Tibial artery (tissue), 4 donors: ENCODE measurements around the gene KLK3.

Experiments used
- DNase-seq, 2 donors: peaks; one replicate each; pipeline ENCODE4 v3.0.0-alpha.2; 2019
- H3K27ac ChIP-seq, 2 donors: fragments of 200-600 bp; sonication (generic) in 1 of 2; 1 replicate in 1 of 2; 2 replicates in 1 of 2; pipeline ENCODE4 v1.5.1; 2018 to 2019; ENCODE audit warnings: mild to moderate bottlenecking in 1 of 2
- H3K27me3 ChIP-seq, 2 donors: fragments of 200-600 bp; sonication (generic) in 1 of 2; one replicate each; pipeline versions ENCODE4 v1.5.1 to v1.6.0; 2016 to 2019
- H3K36me3 ChIP-seq, 3 donors: fragments of 200-600 bp; sonication (generic) in 2 of 3; one replicate each; pipeline ENCODE4 v1.5.1; 2016 to 2019; ENCODE audit warnings: mild to moderate bottlenecking in 2 of 3
- H3K4me1 ChIP-seq, 4 donors: fragments of 200-600 bp; sonication (generic) in 2 of 4; 1 replicate in 3 of 4; 2 replicates in 1 of 4; pipeline ENCODE4 v1.5.1; 2016 to 2019
- H3K4me3 ChIP-seq, 2 donors: fragments of 200-600 bp; sonication (generic) in 1 of 2; 1 replicate in 1 of 2; 2 replicates in 1 of 2; pipeline ENCODE4 v1.5.1; 2018 to 2019; ENCODE audit warnings: mild to moderate bottlenecking in 2 of 2
- H3K9me3 ChIP-seq, 3 donors: fragments of 200-600 bp; sonication (generic) in 1 of 3; one replicate each; pipeline ENCODE4 v1.5.1; 2016 to 2019
- CTCF ChIP-seq, 2 experiments: fragments of 200-600 bp in 1 of 2; fragments of 450-650 bp in 1 of 2; IDR thresholded peaks; one replicate each; pipeline ENCODE4 v1.5.1; 2017 to 2019; ENCODE audit warnings: antibody characterized with exemption in 2 of 2, mild to moderate bottlenecking in 1 of 2, moderate library complexity in 1 of 2
- intact Hi-C: fragments of 100-400 bp; cut with DNase I; formaldehyde crosslinking; loops from one replicate; pipeline ENCODE4 v1.15.0; 2023; ENCODE audit warnings: low total_unique reads

The KLK3 gene

GRCh38 chr19:50827476-50827875 is 27.2 kb upstream of the KLK3 start:
- no peak for DNase-seq
- Histone ChIP-seq H3K27me3 (peaks cover 0 to 46% of the 10 kb centered on the region in 2 donors), H3K9me3 (no peaks in the 10 kb centered on the region), H3K36me3 (no peaks in the 10 kb centered on the region), H3K27ac (no peak overlapping the region), H3K4me3 (no peak overlapping the region), H3K4me1 (no peaks in the 10 kb centered on the region)
- TF ChIP-seq CTCF (IDR thresholded peaks at IDR 0.05): no peak
- intact Hi-C loops: no loop called here

- no peak for TF ChIP-seq CTCF (IDR thresholded peaks at IDR 0.05)
- no peaks in the 10 kb centered on the region for H3K9me3 ChIP-seq
- no peak for DNase-seq
- no peak overlapping the region for H3K4me3 ChIP-seq
- peaks cover 0 to 49% of the 10 kb centered on the region in 2 donors for H3K27me3 ChIP-seq
- intact Hi-C loops: no loop called here
- no peaks in the 10 kb centered on the region for H3K36me3 ChIP-seq
- H3K27ac ChIP-seq: no peak overlapping the region
- H3K4me1 ChIP-seq: no peaks in the 10 kb centered on the region
These were observed 24.9 kb upstream of the KLK3 start for GRCh38 chr19:50829801-50830200.

- no peak for DNase-seq
- intact Hi-C loops: no loop called here
- Histone ChIP-seq H3K4me3 (no peak overlapping the region), H3K4me1 (peaks cover 0 to 3% (median 2%) of the 10 kb centered on the region in 4 donors), H3K27ac (no peak overlapping the region), H3K36me3 (no peaks in the 10 kb centered on the region), H3K27me3 (peaks cover 0 to 55% of the 10 kb centered on the region in 2 donors), H3K9me3 (no peaks in the 10 kb centered on the region)
- TF ChIP-seq CTCF (IDR thresholded peaks at IDR 0.05): no peak
These were observed 24.3 kb upstream of the KLK3 start for GRCh38 chr19:50830266-50831025.

- intact Hi-C loops: no loop called here
- H3K27me3 ChIP-seq: peaks cover 0 to 59% of the 10 kb centered on the region in 2 donors
- TF ChIP-seq CTCF (IDR thresholded peaks at IDR 0.05): no peak
- H3K27ac ChIP-seq: no peak overlapping the region
- no peak for DNase-seq
- H3K4me3 ChIP-seq: no peak overlapping the region
- H3K4me1 ChIP-seq: peaks cover 0 to 9% (median 8%) of the 10 kb centered on the region in 4 donors
- no peaks in the 10 kb centered on the region for H3K9me3 ChIP-seq
- no peaks in the 10 kb centered on the region for H3K36me3 ChIP-seq
These were observed 23.7 kb upstream of the KLK3 start for GRCh38 chr19:50831026-50831396.

- no peaks in the 10 kb centered on the region for H3K36me3 ChIP-seq
- H3K27me3 ChIP-seq: peaks cover 0 to 66% of the 10 kb centered on the region in 2 donors
- no peak overlapping the region for H3K27ac ChIP-seq
- no peak for DNase-seq
- peaks cover 0 to 12% (median 11%) of the 10 kb centered on the region in 4 donors for H3K4me1 ChIP-seq
- TF ChIP-seq CTCF (IDR thresholded peaks at IDR 0.05): no peak
- no peak overlapping the region for H3K4me3 ChIP-seq
- H3K9me3 ChIP-seq: no peaks in the 10 kb centered on the region
- intact Hi-C loops: no loop called here
These were observed 22.0 kb upstream of the KLK3 start for GRCh38 chr19:50832666-50833065.
